Transverse colon (tissue), 4 donors: Measurements from ENCODE around the gene SCML2.

Experiments
- CTCF ChIP-seq, 5 experiments: fragments of 200-600 bp in 3 of 5; fragments of 450-650 bp in 2 of 5; sonication (generic) in 3 of 5; IDR thresholded peaks; 1 replicate in 2 of 5; 2 replicates in 3 of 5; pipeline ENCODE4 v1.5.1; 2016 to 2017; ENCODE audit warnings: antibody characterized with exemption in 5 of 5, inconsistent platforms in 3 of 5, mild to moderate bottlenecking in 2 of 5, moderate library complexity in 1 of 5
- EP300 ChIP-seq: sonication (generic); formaldehyde crosslinking; IDR thresholded peaks from one replicate; pipeline ENCODE4 v1.6.1; 2017; ENCODE audit warnings: antibody characterized with exemption, low read depth
- POLR2A ChIP-seq: fragments of 450-650 bp; IDR thresholded peaks from one replicate; pipeline ENCODE4 v1.6.1; 2016; ENCODE audit warnings: antibody characterized with exemption, mild to moderate bottlenecking, moderate library complexity
- POLR2AphosphoS5 ChIP-seq, 3 donors: sonication (generic); formaldehyde crosslinking; IDR thresholded peaks; one replicate each; pipeline ENCODE4 v1.6.1; 2016; ENCODE audit warnings: antibody characterized with exemption in 3 of 3

GRCh38 chrX:18354369-18355223, at the start of gene SCML2:
- TF ChIP-seq CTCF (IDR thresholded peaks at IDR 0.05) = no peak
- no peak for TF ChIP-seq EP300
- no peak for TF ChIP-seq POLR2AphosphoS5 (IDR thresholded peaks at IDR 0.05)
- no peak for TF ChIP-seq POLR2A
